ENCODE data around the gene PLS1. TPM values are rescaled to one million over a fixed set of nuclear protein-coding genes. Genes with fewer than 3 reads are reported as not detected.
A peak's percentile ranks its signal among the peaks of the same experiment; 100 is the strongest.
"Not testable (repeated sequence)": the region's sequence is repeated elsewhere in the genome, so short reads cannot be mapped to it uniquely, and the experiment has no call there.

The PLS1 gene
- total and polyA plus RNA-seq, 9 donors = 0.27 to 5.0 (median 0.57) TPM

GRCh38 chr3:142574665-142575064 is 21.5 kb upstream of the PLS1 start:
- H3K27me3 ChIP-seq (ENCODE audit: control insufficient read depth, insufficient read depth, low read length) = no peaks in the 10 kb centered on the region
- 73% methylated on average over 1 of the region's 1 CpG for WGBS (ENCODE audit: insufficient coverage)
- no peaks in the 10 kb centered on the region for H3K36me3 ChIP-seq (ENCODE audit: control insufficient read depth, insufficient read depth, low read length)
- DNase-seq = no peak
- peaks cover 3% of the 10 kb centered on the region for H3K4me1 ChIP-seq (ENCODE audit: control insufficient read depth, insufficient read depth, low read length)
- no peak overlapping the region for H3K27ac ChIP-seq (ENCODE audit: low read length)
- H3K4me3 ChIP-seq (ENCODE audit: low read length) = no peak overlapping the region
- no peaks in the 10 kb centered on the region for H3K9me3 ChIP-seq (replicated peaks; ENCODE audit: control insufficient read depth, low read depth, low read length)

- no peak for DNase-seq
- no peak overlapping the region for H3K27ac ChIP-seq (ENCODE audit: low read length)
- peaks cover 4% of the 10 kb centered on the region for H3K27me3 ChIP-seq (ENCODE audit: control insufficient read depth, insufficient read depth, low read length)
- no peaks in the 10 kb centered on the region for H3K9me3 ChIP-seq (replicated peaks; ENCODE audit: control insufficient read depth, low read depth, low read length)
- H3K4me1 ChIP-seq (ENCODE audit: control insufficient read depth, insufficient read depth, low read length) = peaks cover 3% of the 10 kb centered on the region
- no peak overlapping the region for H3K4me3 ChIP-seq (ENCODE audit: low read length)
- no peaks in the 10 kb centered on the region for H3K36me3 ChIP-seq (ENCODE audit: control insufficient read depth, insufficient read depth, low read length)
These were observed 19.4 kb upstream of the PLS1 start for GRCh38 chr3:142576792-142577191.

DNA sequence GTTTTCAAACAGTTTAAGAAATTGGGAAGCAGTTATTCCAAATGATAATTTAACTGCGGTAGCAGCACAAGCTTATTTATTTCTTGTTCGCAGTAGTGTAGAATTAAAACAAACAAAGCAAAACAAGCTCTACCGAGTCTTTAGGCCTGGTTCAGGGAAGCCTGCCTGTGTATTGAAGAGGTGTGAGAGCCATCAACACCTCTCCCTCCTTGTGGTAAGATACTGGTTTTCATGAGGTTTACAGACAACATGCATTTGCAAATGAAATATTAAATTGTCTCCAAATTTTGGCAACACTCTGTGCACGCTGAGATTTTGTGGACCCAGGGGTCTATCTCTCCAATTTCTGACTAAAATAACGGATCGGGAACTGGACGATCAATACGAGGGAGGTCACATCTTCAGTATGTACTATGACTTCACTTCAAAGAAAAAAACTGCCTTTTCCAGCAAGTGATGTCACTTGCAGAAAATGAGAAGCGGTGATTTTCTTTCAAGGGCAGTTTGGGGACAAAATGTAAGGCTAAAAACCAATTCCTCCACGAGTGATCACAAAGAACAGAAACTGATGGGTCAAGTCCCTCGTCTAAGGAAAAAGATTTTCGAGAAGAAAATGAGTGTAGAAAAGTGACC is 18.4 kb upstream of the PLS1 start:
- Histone ChIP-seq H3K4me1 (ENCODE audit: control insufficient read depth, insufficient read depth, low read length) (peaks cover 3% of the 10 kb centered on the region), H3K27ac (ENCODE audit: low read length) (peak overlapping the region; percentile 99)
- DNase-seq = peak; percentile 60

DNA sequence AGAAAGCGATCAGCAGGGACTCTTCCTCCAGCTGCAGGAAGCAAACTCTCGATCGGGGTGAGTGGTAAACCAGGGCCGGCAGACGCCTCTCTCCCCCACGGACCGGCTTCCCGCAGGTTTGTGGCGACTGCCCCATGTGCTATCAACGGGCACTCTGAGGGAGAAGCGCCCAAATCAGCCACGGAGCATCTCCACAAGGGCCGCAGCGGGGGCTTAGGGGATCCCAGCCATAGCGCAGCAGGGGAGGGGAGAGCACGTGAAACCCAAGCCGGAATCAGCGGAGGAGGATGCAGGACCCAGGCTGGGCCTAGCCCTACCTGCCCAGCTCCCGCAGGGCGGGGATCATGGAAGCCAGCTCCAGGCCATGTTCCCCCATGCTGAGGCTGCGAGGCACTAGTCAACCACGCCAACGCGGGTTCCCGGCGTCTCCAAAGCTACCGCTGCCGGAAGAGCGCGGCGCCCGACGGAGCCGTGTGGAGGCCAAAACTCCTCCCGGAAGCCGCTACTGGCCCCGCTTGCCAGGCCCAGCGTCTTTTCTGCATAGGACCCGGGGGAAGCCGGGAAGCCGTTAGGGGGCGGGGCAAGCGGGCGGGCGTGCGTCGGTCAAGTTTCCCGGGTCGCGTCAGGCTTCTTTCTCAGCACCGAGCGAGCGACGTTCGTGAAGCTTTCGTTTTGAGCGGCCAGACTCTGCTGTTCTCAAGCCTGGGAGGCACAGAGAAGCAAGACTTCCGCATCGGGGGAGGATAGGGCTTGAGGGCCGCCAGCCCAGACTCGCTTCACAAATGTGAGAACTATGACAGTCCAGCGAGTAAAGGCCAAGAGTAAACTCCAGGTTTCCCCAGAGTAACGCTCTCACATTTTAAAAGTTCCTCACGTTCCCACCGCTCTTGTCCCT is 17.6 kb upstream of the PLS1 start, which contains the start of gene ATR:
Gene ATR (minus strand): TSS at position 405 of the 895 bp plus-strand sequence. CDS start 29 bp downstream, at position 376.
- Histone ChIP-seq H3K9me3 (replicated peaks; ENCODE audit: control insufficient read depth, low read depth, low read length) (no peaks in the 10 kb centered on the region), H3K4me1 (ENCODE audit: control insufficient read depth, insufficient read depth, low read length) (peaks cover 3% of the 10 kb centered on the region), H3K27me3 (ENCODE audit: control insufficient read depth, insufficient read depth, low read length) (peaks cover 4% of the 10 kb centered on the region), H3K36me3 (ENCODE audit: control insufficient read depth, insufficient read depth, low read length) (no peaks in the 10 kb centered on the region), H3K4me3 (ENCODE audit: low read length) (peak within 1 kb of the TSS; percentile 79), H3K27ac (ENCODE audit: low read length) (peak within 1 kb of the TSS; percentile 99)
- peak; percentile 99 for DNase-seq
- WGBS (ENCODE audit: insufficient coverage) = under 1% methylated on average over 64 of the region's 65 CpGs

More for the DNA sequence above, 18.4 kb upstream of the PLS1 start:
- Histone ChIP-seq H3K27me3 (ENCODE audit: control insufficient read depth, insufficient read depth, low read length) (peaks cover 4% of the 10 kb centered on the region), H3K36me3 (ENCODE audit: control insufficient read depth, insufficient read depth, low read length) (no peaks in the 10 kb centered on the region), H3K4me3 (ENCODE audit: low read length) (peak overlapping the region; percentile 79), H3K9me3 (replicated peaks; ENCODE audit: control insufficient read depth, low read depth, low read length) (no peaks in the 10 kb centered on the region)
- WGBS (ENCODE audit: insufficient coverage) = 0% methylated on average over 2 of the region's 12 CpGs

DNA sequence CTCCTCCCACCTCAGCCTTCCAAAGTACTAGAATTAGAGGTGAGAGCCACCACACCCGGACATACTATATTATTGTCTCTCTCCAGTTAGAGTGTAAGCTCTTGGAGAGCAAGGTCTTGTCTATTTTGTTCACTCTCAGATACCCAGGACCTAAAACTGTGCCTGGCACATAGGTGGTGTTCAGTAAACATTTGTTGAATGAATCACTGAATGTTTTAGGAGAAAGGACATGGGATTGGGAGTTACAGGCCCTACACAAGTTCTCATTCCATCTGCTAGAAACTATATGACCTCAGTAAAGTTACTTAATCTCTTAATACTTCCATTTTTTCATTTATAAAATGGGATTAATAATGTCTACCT is 16.2 kb upstream of the PLS1 start:
- Histone ChIP-seq H3K4me1 (ENCODE audit: control insufficient read depth, insufficient read depth, low read length) (peaks cover 3% of the 10 kb centered on the region), H3K27ac (ENCODE audit: low read length) (no peak overlapping the region), H3K27me3 (ENCODE audit: control insufficient read depth, insufficient read depth, low read length) (peaks cover 7% of the 10 kb centered on the region), H3K4me3 (ENCODE audit: low read length) (no peak overlapping the region), H3K9me3 (replicated peaks; ENCODE audit: control insufficient read depth, low read depth, low read length) (no peaks in the 10 kb centered on the region), H3K36me3 (ENCODE audit: control insufficient read depth, insufficient read depth, low read length) (no peaks in the 10 kb centered on the region)
- DNase-seq = no peak
- WGBS (ENCODE audit: insufficient coverage) = no CpG with 5 or more reads among the region's 1 CpG

DNA sequence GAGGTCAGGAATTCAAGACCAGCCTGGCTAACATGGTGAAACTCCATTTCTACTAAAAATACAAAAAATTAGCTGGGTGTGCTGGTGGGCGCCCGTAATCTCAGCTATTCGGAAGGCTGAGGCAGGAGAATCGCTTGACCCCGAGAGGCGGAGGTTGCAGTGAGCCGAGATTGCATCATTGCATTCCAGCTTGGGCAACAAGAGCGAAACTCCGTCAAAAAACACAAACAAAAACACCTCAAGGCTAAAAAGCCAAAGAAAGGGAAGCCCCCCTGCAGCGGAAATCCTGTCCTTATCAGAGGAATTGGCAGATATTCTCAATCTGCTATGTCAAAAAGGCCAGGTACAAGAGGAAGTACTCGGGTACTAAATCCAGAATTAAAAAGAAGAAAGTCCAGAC is 15.1 kb upstream of the PLS1 start:
- DNase-seq; H3K4me3 ChIP-seq (ENCODE audit: low read length); H3K36me3 ChIP-seq (ENCODE audit: control insufficient read depth, insufficient read depth, low read length); H3K27ac ChIP-seq (ENCODE audit: low read length); H3K9me3 ChIP-seq (replicated peaks; ENCODE audit: control insufficient read depth, low read depth, low read length); H3K4me1 ChIP-seq (ENCODE audit: control insufficient read depth, insufficient read depth, low read length); H3K27me3 ChIP-seq (ENCODE audit: control insufficient read depth, insufficient read depth, low read length): not testable (repeated sequence)
- WGBS (ENCODE audit: insufficient coverage) = 90% methylated on average over 6 of the region's 11 CpGs

GRCh38 chr3:142586803-142587406 is 9.3 kb upstream of the PLS1 start:
- Histone ChIP-seq H3K27ac (ENCODE audit: low read length) (no peak overlapping the region), H3K27me3 (ENCODE audit: control insufficient read depth, insufficient read depth, low read length) (peaks cover 3% of the 10 kb centered on the region), H3K9me3 (replicated peaks; ENCODE audit: control insufficient read depth, low read depth, low read length) (no peaks in the 10 kb centered on the region), H3K4me3 (ENCODE audit: low read length) (no peak overlapping the region), H3K36me3 (ENCODE audit: control insufficient read depth, insufficient read depth, low read length) (no peaks in the 10 kb centered on the region), H3K4me1 (ENCODE audit: control insufficient read depth, insufficient read depth, low read length) (no peaks in the 10 kb centered on the region)
- no CpG with 5 or more reads among the region's 2 CpGs for WGBS (ENCODE audit: insufficient coverage)
- DNase-seq = peak; percentile 59

DNA sequence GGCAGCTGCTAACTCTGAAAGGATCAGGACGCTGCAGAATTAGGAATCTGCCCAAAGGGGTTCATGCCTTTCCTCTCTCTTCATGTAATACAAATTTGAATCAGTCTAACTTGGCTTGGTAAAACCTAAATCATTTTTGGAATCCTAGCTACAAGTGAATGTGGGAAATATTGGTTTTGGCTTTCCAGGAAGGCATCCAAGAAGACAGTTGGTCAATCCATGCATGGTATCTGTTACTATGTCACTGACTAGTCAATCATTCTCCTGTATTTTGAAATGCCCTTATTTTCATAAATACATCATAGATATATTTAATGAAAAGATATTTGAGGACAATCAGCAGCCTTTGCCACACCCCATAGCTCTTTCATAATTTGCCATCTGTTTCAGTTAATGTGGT is 7.5 kb upstream of the PLS1 start:
- H3K27ac ChIP-seq (ENCODE audit: low read length) = no peak overlapping the region
- H3K4me1 ChIP-seq (ENCODE audit: control insufficient read depth, insufficient read depth, low read length) = no peaks in the 10 kb centered on the region
- H3K27me3 ChIP-seq (ENCODE audit: control insufficient read depth, insufficient read depth, low read length) = peaks cover 3% of the 10 kb centered on the region
- H3K4me3 ChIP-seq (ENCODE audit: low read length) = no peak overlapping the region
- WGBS (ENCODE audit: insufficient coverage) = no CpG with 5 or more reads among the region's 1 CpG
- no peaks in the 10 kb centered on the region for H3K9me3 ChIP-seq (replicated peaks; ENCODE audit: control insufficient read depth, low read depth, low read length)
- H3K36me3 ChIP-seq (ENCODE audit: control insufficient read depth, insufficient read depth, low read length) = no peaks in the 10 kb centered on the region
- DNase-seq = no peak

- not testable (repeated sequence) for H3K4me3 ChIP-seq (ENCODE audit: low read length); H3K36me3 ChIP-seq (ENCODE audit: control insufficient read depth, insufficient read depth, low read length); H3K27ac ChIP-seq (ENCODE audit: low read length); H3K9me3 ChIP-seq (replicated peaks; ENCODE audit: control insufficient read depth, low read depth, low read length); DNase-seq
- peaks cover 14% of the 10 kb centered on the region for H3K4me1 ChIP-seq (ENCODE audit: control insufficient read depth, insufficient read depth, low read length)
- 88% methylated on average over 1 of the region's 7 CpGs for WGBS (ENCODE audit: insufficient coverage)
- peaks cover 12% of the 10 kb centered on the region for H3K27me3 ChIP-seq (ENCODE audit: control insufficient read depth, insufficient read depth, low read length)
These were observed 3.9 kb upstream of the PLS1 start for GRCh38 chr3:142592268-142592667.

GRCh38 chr3:142595141-142595540 is 1.1 kb upstream of the PLS1 start:
- Histone ChIP-seq H3K4me3 (ENCODE audit: low read length) (no peak overlapping the region), H3K4me1 (ENCODE audit: control insufficient read depth, insufficient read depth, low read length) (peaks cover 14% of the 10 kb centered on the region), H3K27ac (ENCODE audit: low read length) (no peak overlapping the region), H3K36me3 (ENCODE audit: control insufficient read depth, insufficient read depth, low read length) (no peaks in the 10 kb centered on the region), H3K9me3 (replicated peaks; ENCODE audit: control insufficient read depth, low read depth, low read length) (no peaks in the 10 kb centered on the region), H3K27me3 (ENCODE audit: control insufficient read depth, insufficient read depth, low read length) (peaks cover 18% of the 10 kb centered on the region)
- no CpG with 5 or more reads among the region's 1 CpG for WGBS (ENCODE audit: insufficient coverage)
- no peak for DNase-seq

Data from muscle of leg (tissue), 11 donors.